ENCODE results near the gene LLGL1.

GRCh38 chr17:18201108-18201507 lies 24.3 kb upstream of the LLGL1 start:
- TF ChIP-seq CTCF (conservative IDR thresholded peaks at IDR 0.05; ENCODE audit: low read depth, low read length) (no peak), EZH2phosphoT487 (IDR thresholded peaks at IDR 0.05; ENCODE audit: borderline replicate concordance, low read length) (no peak), EZH2 (IDR thresholded peaks at IDR 0.05; ENCODE audit: low read length, unreplicated experiment) (no peak)
